ENCODE measurements around the gene SOCS1.
A peak's percentile ranks its signal among the peaks of the same experiment; 100 is the strongest.

SOCS1 gene

DNA sequence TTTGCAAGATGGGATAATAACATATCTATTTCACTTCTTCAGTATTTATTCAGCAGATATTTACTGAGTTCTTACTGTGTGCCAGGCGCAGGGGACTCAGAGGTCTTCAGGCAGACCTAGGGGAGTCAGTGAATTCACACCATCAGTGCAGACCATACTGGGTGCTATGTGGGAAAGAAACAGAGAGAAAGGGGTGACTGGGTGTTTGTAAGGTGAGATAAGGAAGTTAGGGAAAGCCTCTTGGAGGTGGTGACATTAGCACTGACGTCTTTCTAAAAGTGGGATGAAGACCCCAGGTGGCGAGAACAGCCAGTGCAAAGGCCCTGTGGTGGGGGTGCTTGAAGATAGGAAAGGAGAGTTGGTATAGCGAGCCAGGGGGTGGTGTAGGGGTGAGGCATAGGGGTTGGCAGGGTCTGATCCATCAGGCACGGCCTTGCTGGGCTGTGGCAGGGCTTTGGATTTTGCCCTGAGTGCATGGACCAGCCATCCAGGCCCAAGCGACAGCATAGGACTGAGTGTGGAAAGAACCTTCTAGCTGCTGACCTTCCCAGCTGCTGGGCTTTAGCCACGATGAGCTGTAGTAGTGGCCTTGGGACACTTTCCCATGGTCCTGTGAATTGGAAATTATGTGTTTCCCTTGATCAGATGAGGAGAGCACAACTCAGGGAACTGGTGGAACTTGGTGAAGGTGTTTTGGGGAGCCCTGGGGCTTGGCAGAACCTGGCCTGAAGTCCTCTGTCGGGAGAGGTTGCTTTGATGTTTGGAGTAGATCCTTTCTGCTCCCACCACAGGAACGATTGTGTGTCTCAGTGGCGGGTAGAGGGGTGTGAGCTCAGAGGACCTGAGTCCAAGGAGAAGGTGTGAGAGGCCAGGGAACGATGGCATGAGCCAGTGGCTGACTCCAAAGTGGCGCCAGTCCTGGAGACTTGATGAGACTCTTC lies 3.9 kb upstream of the SOCS1 start:
- no peak for DNase-seq

GRCh38 chr16:11258553-11259492 lies 2.8 kb upstream of the SOCS1 start:
- peak; percentile 46 for DNase-seq

DNA sequence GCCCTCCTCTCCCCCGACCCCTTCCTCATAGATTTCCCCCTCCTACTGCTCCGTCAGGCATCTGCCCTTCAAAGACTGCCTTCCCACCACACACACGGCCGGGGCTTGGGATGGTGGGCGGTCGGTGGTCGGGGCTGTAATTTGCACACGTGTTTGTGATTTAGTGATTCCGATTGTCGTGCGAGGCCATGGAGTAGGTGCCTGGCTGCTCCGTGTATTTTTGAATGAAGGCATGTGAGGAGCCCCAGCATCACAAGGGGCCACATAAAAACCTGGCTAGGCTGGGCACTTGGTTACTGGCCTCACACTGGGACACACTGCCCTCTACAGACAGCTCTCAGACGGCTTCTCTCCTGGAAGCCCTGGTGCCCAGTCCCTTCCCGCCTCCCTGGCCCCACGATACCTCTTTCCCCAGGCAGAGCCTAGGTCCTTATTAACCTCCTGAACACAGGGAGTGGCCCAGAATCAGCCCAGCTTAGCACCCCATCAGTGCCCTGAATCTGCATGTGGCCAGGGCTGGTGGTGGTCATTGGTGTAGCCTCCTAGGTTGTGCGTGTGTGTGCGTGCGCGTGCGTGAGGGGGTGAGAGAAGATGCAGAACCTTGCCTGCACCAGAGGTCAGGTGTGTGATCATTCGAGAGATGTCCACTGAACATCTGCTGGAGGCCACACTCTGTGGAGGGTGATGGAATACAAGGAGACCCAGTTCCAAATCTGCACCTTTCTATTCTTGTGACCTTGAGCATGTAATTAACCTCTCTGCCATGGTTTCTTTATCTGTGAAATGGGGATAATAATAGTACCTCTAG lies 1.3 kb upstream of the SOCS1 start:
- DNase-seq = peak; percentile 73

- DNase-seq = peak; percentile 40
Measured at GRCh38 chr16:11256661-11257130, 692 bp upstream of the SOCS1 start.

DNA sequence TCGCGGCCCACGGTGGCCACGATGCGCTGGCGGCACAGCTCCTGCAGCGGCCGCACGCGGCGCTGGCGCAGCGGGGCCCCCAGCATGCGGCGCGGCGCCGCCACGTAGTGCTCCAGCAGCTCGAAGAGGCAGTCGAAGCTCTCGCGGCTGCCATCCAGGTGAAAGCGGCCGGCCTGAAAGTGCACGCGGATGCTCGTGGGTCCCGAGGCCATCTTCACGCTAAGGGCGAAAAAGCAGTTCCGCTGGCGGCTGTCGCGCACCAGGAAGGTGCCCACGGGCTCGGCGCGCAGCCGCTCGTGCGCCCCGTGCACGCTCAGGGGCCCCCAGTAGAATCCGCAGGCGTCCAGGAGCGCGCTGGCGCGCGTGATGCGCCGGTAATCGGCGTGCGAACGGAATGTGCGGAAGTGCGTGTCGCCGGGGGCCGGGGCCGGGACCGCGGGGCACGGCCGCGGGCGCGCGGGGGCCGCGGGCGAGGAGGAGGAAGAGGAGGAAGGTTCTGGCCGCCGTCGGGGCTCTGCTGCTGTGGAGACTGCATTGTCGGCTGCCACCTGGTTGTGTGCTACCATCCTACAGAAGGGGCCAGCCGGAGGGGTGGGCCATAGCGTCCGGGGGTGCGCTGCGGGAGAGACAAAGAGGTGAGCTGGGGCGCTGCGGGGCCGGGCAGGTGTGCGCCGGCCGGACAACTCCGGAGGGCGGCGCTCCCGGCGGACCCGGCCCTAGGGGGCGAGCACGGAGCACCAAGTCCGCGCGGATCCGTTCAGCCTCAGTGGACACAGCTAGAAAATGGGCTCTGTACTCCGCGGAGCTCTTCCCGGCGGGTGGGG lies 879 bp downstream of the SOCS1 start:
- DNase-seq = peak; percentile 78

GRCh38 chr16:11253995-11254912 lies 1.8 kb downstream of the SOCS1 start:
- DNase-seq = peak; percentile 22

- DNase-seq = peak; percentile 50
Measured at GRCh38 chr16:11253009-11253994, 2.7 kb downstream of the SOCS1 start.

- no peak for DNase-seq
Measured at GRCh38 chr16:11252482-11252931, 3.5 kb downstream of the SOCS1 start.

DNA sequence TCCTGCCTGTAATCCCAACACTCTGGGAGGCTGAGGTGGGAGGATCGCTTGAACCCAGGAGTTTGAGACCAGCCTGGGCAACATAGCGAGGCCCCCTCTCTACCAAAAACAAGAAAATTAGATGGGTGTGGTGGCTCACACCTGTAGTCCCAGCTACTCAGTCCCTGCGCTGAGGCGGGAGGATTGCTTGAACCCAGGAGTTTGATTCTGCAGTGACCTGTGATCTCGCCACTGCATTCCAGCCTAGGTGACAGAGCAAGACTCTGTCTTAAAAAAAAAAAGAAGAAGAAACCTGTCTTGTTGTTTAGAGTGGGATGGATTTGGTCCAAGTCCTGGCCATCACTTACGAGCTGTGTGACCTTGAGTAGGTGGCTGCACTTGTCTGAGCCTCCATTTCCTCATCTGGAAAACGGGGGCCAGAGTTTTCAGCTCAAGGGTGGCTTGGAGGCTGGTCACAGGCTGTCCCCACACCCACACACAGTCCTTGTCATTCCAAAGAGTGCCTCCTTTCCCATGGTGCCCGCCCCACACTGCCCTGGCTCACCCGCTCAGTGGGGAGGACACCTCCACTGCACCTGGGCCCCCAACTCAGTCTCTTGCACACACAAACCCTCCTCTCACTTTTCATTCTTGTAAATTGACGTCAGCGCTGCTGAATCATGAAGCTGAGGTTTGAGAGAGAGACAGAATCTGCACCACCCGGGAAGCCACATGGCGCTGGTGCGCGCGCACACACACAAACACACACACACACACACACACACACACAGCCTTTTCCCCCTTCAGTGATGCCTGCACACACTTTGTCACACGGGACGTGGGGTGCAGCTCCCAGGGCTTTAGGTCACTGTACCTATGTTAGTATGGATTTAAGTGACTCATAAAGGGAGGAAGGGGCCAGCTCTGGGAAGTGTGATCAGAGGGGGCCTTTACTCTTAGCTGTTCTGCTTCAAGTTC lies 4.2 kb downstream of the SOCS1 start:
- peak; percentile 90 for DNase-seq

- no peak for DNase-seq
Measured at GRCh38 chr16:11250786-11251524, 5.0 kb downstream of the SOCS1 start.

- no peak for DNase-seq
Measured at GRCh38 chr16:11250091-11250785, 5.8 kb downstream of the SOCS1 start.

DNA sequence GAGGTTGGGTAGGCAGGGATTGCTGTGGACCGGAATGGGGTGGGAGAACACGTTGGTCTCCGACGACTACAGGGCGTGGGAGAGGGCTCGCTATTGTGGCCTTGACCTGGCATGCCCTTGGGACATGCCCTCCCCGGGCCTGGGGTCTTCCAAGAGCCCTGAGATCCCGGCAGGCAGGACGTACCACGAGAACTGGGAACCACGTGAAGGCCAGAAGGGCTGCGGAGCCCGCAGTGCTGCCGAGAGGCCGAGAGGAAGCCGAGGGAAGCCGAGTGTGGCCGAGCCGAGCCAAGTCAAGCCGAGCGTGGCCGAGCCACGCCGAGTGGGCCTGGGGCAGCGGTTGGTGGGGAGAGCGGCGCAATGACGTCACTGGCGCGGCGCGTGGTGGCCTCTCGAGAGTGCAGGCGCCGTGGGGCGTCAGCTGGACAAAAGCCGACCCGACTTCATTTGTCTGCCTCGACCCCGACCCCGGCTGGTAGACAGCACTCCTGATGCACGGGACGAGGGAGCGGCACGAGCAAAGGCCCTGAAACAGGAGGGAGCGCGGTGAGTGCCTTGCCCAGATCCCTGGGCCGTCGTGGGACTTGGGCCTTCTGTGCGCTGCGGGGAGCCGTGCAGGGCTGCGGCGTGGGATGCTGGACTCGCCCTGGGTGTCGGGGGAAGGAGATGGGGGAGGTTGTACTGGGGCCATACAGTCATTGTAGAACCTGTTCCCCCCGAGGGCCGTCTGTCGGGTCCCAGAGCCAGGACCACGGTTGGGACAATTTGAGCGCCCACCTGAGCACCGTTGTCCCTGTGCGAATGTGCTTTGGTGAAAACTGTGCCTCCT lies 6.6 kb downstream of the SOCS1 start:
- DNase-seq = no peak

- DNase-seq = no peak
Measured at GRCh38 chr16:11248133-11248532, 7.9 kb downstream of the SOCS1 start.

DNA sequence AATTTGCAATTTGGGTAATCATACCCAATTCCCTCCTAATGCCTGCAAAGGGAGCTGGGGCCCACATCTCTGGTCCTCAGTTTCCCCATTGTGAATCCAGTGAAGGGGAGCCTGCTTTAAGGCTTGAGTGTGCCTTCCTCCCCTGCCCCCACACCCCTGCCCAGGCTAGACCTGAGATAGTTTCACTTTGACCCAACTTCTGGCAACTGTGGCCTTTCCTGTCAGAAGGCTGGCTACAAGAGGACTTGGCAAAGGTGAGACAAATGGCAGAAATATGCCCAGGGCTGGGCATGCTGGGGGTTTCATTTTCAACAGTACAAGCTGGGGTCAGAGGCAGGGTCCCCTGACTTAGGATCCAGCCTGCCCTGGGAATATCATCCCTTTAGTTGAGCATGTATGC lies 10.0 kb downstream of the SOCS1 start:
- no peak for DNase-seq

DNA sequence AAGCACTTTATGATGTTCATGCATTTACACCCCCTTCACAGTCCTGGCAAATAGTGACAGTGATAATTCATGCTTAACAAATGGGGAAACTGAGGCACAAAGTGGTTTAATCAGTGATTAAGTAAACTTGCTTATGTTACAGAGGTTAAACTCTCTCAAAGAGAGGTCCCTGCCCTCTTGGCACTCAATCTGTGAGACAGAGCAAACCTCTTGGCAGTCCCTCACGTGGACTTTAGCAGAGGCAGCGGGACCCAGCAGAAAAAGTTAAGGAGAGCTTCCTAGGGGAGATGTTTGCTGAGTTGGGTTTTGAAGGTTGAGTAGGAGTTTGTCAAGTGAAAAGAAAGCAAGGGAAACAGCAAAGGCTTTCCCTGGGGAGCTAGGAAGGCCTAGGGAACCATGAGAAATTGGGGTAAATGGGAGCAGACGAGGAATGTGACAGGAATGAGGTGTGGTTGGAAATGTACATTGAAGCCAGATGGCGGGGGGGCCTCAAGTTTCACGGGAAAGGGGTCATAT lies 10.7 kb downstream of the SOCS1 start:
- no peak for DNase-seq

Data from CD4-positive, alpha-beta T cell treated with Interleukin-17A for 4 hours (primary cell).